Fibroblast of villous mesenchyme (primary cell): ENCODE results near the gene SRSF5. TPM values are rescaled to one million over a fixed set of nuclear protein-coding genes. Genes with fewer than 3 reads are reported as not detected.

Experiments used
- small RNA-seq: library from RNA; depleted of rRNA; stranded (forward); fragments of <200 nt; gene quantifications from one replicate; pipeline ENCODE3, GENCODE V24; 2012
- total RNA-seq: library from RNA; depleted of rRNA; stranded (reverse); fragments of >200 nt; gene quantifications from 2 replicates; pipeline ENCODE4 v1.2.3, GENCODE V29; 2012

Gene SRSF5
- total RNA-seq, 1 donor, result 101 TPM

Small RNA genes lying within 50 kb of the gene (small RNA-seq; reads per million reads assigned to genes)
- gene RF00614, result not detected

Other genes with a start within 250 kb of the SRSF5 start
- gene CCDC177, start 192.3 kb upstream of the SRSF5 start, total RNA-seq, result not detected in 2 replicates
- gene SUSD6, start 155.5 kb upstream of the SRSF5 start, total RNA-seq, result 11.9 and 12.5 TPM in 2 replicates
- gene SLC10A1, start 30.1 kb downstream of the SRSF5 start, total RNA-seq, result not detected in 2 replicates
- not detected in 2 replicates for gene SMOC1, start 112.3 kb downstream of the SRSF5 start, total RNA-seq